GM23338 (cell line): ENCODE data around the gene CACNA1A.

ENCODE experiments used
- CREB1 ChIP-seq: fragments of 250-450 bp; sonication (Bioruptor Pico); IDR thresholded peaks from 2 replicates; pipeline ENCODE4 v1.5.0; 2020; ENCODE audit warnings: low read depth, mild to moderate bottlenecking, moderate library complexity
- CTCF ChIP-seq, 2 experiments: fragments of 200-600 bp in 1 of 2; sonication (generic) in 1 of 2; conservative IDR thresholded peaks; 2 replicates each; pipeline versions ENCODE4 v1.5.1 to v1.6.1; 2016 to 2017; ENCODE audit warnings: antibody characterized with exemption in 2 of 2, low read depth in 2 of 2, mild to moderate bottlenecking in 2 of 2, moderate library complexity in 1 of 2
- EZH2 ChIP-seq: fragments of 200-600 bp; sonication (generic); IDR thresholded peaks from one replicate; pipeline ENCODE4 v1.8.0; 2017; ENCODE audit warnings: antibody characterized with exemption, mild to moderate bottlenecking, low read depth; ENCODE audit not compliant: unreplicated experiment
- EZH2phosphoT487 ChIP-seq: fragments of 200-600 bp; sonication (generic); IDR thresholded peaks from one replicate; pipeline ENCODE4 v1.8.1; 2018; ENCODE audit warnings: antibody characterized with exemption; ENCODE audit not compliant: unreplicated experiment
- JUNB ChIP-seq: IDR thresholded peaks from one replicate; pipeline ENCODE4 v1.6.1; 2016; ENCODE audit warnings: antibody characterized with exemption; ENCODE audit not compliant: unreplicated experiment
- NANOG ChIP-seq: IDR thresholded peaks from 2 replicates; pipeline ENCODE4 v1.6.1; 2016; ENCODE audit warnings: antibody characterized with exemption, borderline replicate concordance
- POLR2AphosphoS5 ChIP-seq: IDR thresholded peaks from 2 replicates; pipeline ENCODE4 v1.6.1; 2016; ENCODE audit warnings: antibody characterized with exemption, low read depth
- STAT1 ChIP-seq: IDR thresholded peaks from one replicate; pipeline ENCODE4 v1.6.1; 2016; ENCODE audit warnings: antibody characterized with exemption; ENCODE audit not compliant: unreplicated experiment
- ZNF114 ChIP-seq: fragments of 250-450 bp; sonication (Bioruptor Pico); IDR thresholded peaks from 2 replicates; pipeline ENCODE4 v1.5.0; 2020; ENCODE audit warnings: mild to moderate bottlenecking, moderate library complexity
- ZNF331 ChIP-seq: fragments of 250-450 bp; sonication (Bioruptor Pico); IDR thresholded peaks from 2 replicates; pipeline ENCODE4 v1.5.0; 2020; ENCODE audit warnings: low read depth, mild to moderate bottlenecking, moderate library complexity
- ZNF462 ChIP-seq: fragments of 250-450 bp; sonication (Bioruptor Pico); IDR thresholded peaks from 2 replicates; pipeline ENCODE4 v1.5.0; 2020; ENCODE audit warnings: mild to moderate bottlenecking, moderate library complexity
- TF ChIP-seq, protein P1 (sequence below): IDR thresholded peaks from 2 replicates; pipeline ENCODE4 v1.6.1; 2016; ENCODE audit warnings: antibody characterized with exemption
- TF ChIP-seq, protein P2 (sequence below): IDR thresholded peaks from one replicate; pipeline ENCODE4 v1.6.1; 2018; ENCODE audit warnings: antibody characterized with exemption; ENCODE audit not compliant: unreplicated experiment

DNA sequence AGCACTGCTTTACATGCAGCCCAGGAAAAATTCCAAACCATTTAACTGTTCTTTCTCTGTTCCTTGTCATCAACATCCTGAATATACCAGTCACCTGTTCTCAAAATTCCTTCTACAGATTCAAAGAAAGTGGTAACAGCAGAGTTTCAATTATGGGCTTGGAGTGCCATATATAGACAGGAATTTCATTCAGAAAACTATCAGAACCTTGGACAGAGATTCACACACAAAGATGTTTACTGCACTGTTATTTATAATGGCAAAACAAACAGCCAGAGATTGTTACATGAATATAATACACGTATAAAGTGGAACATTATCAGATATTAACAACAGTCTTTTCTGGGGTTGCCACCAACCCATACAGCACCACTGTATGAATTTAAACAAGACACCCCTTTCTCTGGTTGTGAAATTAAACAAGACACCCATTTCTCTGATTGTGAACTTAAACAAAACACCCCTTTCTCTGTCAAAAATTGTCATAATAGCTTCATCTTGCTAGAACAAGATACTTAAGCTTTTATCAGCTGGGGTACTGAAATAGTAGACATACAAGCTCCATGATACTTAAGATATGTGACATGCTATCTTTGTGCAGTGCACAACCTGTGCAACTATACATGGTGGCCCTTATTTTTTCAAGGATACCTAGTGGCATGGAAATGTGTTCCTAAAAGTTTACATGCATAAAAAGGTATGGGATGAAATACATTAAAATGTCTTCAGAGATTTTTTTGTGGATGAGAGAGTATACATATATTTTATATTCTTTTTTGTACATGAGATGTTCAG lies 12.6 kb downstream of the CACNA1A start:
- TF ChIP-seq CTCF (conservative IDR thresholded peaks at IDR 0.05; ENCODE audit: low read depth in 2 of 2) (no peak), JUNB (no peak), POLR2AphosphoS5 (no peak), EZH2phosphoT487 (no peak), NANOG (no peak), EZH2 (no peak), CREB1 (CRISPR knock-in tag) (no peak), ZNF114 (CRISPR knock-in tag) (no peak), ZNF331 (no peak), ZNF462 (no peak), STAT1 (no peak)
- TF ChIP-seq, protein P1, sequence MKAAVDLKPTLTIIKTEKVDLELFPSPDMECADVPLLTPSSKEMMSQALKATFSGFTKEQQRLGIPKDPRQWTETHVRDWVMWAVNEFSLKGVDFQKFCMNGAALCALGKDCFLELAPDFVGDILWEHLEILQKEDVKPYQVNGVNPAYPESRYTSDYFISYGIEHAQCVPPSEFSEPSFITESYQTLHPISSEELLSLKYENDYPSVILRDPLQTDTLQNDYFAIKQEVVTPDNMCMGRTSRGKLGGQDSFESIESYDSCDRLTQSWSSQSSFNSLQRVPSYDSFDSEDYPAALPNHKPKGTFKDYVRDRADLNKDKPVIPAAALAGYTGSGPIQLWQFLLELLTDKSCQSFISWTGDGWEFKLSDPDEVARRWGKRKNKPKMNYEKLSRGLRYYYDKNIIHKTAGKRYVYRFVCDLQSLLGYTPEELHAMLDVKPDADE: no peak
- TF ChIP-seq, protein P2, sequence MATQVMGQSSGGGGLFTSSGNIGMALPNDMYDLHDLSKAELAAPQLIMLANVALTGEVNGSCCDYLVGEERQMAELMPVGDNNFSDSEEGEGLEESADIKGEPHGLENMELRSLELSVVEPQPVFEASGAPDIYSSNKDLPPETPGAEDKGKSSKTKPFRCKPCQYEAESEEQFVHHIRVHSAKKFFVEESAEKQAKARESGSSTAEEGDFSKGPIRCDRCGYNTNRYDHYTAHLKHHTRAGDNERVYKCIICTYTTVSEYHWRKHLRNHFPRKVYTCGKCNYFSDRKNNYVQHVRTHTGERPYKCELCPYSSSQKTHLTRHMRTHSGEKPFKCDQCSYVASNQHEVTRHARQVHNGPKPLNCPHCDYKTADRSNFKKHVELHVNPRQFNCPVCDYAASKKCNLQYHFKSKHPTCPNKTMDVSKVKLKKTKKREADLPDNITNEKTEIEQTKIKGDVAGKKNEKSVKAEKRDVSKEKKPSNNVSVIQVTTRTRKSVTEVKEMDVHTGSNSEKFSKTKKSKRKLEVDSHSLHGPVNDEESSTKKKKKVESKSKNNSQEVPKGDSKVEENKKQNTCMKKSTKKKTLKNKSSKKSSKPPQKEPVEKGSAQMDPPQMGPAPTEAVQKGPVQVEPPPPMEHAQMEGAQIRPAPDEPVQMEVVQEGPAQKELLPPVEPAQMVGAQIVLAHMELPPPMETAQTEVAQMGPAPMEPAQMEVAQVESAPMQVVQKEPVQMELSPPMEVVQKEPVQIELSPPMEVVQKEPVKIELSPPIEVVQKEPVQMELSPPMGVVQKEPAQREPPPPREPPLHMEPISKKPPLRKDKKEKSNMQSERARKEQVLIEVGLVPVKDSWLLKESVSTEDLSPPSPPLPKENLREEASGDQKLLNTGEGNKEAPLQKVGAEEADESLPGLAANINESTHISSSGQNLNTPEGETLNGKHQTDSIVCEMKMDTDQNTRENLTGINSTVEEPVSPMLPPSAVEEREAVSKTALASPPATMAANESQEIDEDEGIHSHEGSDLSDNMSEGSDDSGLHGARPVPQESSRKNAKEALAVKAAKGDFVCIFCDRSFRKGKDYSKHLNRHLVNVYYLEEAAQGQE: peak; percentile 53
